Brain microvascular endothelial cell (primary cell): Measurements from ENCODE around the gene PEX5L.
A peak's percentile ranks its signal among the peaks of the same experiment; 100 is the strongest.

Experiments
- DNase-seq: peaks from one replicate; pipeline ENCODE4 v3.0.0-alpha.2; 2020
- H3K27ac ChIP-seq: fragments of 250-450 bp; sonication (Bioruptor Pico); 2 replicates; pipeline ENCODE4 v1.5.1; 2020; ENCODE audit warnings: mild to moderate bottlenecking, moderate library complexity
- H3K27me3 ChIP-seq: fragments of 250-450 bp; sonication (Bioruptor Pico); replicated peaks from 2 replicates; pipeline ENCODE4 v1.5.1; 2020; ENCODE audit warnings: mild to moderate bottlenecking
- H3K36me3 ChIP-seq: fragments of 250-450 bp; sonication (Bioruptor Pico); replicated peaks from 2 replicates; pipeline ENCODE4 v1.5.1; 2020; ENCODE audit warnings: mild to moderate bottlenecking
- H3K4me3 ChIP-seq: 2 replicates; pipeline ENCODE4 v1.5.1; 2011; ENCODE audit warnings: low read depth, mild to moderate bottlenecking, control low read depth, low read length, moderate library complexity
- in situ Hi-C: cut with HindIII; loops from 2 replicates; pipeline ENCODE4 v1.10.0; 2017; ENCODE audit warnings: low sequenced_read_pairs, low pct_ligation_motif_present
- TF ChIP-seq, protein P1 (sequence below): IDR thresholded peaks from 2 replicates; pipeline ENCODE4 v1.5.1; 2011; ENCODE audit warnings: low read depth, mild to moderate bottlenecking, moderate library complexity, low read length, control low read depth, inconsistent platforms; ENCODE audit errors: missing control alignments

PEX5L gene

DNA sequence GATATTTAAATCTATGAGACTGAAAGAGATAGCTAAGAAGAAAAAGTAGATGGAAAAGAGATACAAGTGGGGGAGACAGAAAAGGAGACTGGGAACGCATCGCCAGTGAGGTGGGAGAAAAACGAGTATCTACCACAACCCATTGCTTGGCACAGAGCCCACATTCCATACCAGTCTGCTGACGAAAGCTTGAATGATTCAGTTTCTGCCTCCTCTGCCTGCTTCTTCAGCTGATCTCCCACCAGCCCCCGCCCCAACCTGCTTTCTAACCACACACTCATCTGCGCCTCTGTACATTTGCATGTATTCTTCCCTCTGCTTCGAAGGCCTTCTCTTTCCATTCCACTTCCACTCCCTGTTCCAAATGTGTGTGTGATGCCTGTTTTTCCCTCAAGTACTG is 195.8 kb downstream of the PEX5L start:
- H3K27ac ChIP-seq = no peak overlapping the region
- in situ Hi-C loops = no loop called here
- TF ChIP-seq, protein P1, sequence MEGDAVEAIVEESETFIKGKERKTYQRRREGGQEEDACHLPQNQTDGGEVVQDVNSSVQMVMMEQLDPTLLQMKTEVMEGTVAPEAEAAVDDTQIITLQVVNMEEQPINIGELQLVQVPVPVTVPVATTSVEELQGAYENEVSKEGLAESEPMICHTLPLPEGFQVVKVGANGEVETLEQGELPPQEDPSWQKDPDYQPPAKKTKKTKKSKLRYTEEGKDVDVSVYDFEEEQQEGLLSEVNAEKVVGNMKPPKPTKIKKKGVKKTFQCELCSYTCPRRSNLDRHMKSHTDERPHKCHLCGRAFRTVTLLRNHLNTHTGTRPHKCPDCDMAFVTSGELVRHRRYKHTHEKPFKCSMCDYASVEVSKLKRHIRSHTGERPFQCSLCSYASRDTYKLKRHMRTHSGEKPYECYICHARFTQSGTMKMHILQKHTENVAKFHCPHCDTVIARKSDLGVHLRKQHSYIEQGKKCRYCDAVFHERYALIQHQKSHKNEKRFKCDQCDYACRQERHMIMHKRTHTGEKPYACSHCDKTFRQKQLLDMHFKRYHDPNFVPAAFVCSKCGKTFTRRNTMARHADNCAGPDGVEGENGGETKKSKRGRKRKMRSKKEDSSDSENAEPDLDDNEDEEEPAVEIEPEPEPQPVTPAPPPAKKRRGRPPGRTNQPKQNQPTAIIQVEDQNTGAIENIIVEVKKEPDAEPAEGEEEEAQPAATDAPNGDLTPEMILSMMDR = no peak
- H3K4me3 ChIP-seq = no peak overlapping the region
- peak; percentile 66 for DNase-seq
- H3K36me3 ChIP-seq = no peaks in the 10 kb centered on the region
- no peaks in the 10 kb centered on the region for H3K27me3 ChIP-seq

DNA sequence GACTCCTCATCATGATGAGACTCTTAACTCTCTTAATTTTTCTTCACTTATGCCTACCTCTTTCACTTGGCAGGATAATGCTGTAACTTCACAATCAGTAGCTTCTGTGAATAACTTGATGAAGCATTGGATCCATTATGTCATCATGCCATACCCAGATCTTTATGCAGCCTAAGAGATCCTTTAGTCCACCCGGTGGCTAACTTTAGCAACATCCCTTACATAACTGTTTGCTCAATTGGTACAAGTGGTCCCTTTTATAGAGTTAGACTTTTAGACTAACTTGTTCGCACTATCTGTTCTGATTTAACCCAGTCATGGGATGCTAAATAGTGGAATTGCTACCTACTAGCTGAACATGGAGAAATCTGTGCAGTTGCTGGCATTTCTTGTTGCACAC is 199.4 kb downstream of the PEX5L start:
- DNase-seq = no peak

DNA sequence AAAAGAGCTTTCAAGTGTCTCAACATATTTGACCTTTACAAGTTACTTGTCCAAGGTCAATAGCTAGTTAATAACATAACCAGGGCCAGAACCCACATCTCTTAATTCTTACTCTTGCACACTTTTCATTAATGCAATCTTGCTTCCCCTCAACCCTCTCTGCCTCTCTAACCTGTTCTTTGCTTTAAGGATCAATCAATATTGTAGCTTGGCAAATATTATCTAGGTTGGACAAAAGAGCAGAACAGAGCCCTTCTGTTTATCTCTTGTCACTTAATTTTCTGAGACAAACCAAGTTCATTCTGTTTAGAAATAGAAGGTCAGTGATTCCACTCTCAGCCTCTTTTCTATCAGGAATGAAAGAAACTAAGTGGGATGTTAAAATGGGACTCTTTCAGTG is 203.4 kb downstream of the PEX5L start:
- Histone ChIP-seq H3K4me3 (no peak overlapping the region), H3K27me3 (no peaks in the 10 kb centered on the region), H3K27ac (no peak overlapping the region), H3K36me3 (no peaks in the 10 kb centered on the region)
- in situ Hi-C loops = no loop called here
- TF ChIP-seq, protein P1 = no peak
- no peak for DNase-seq

More for the DNA sequence above, 199.4 kb downstream of the PEX5L start:
- H3K27me3 ChIP-seq = no peaks in the 10 kb centered on the region
- no peak overlapping the region for H3K4me3 ChIP-seq
- no peaks in the 10 kb centered on the region for H3K36me3 ChIP-seq
- in situ Hi-C loops = no loop called here
- TF ChIP-seq, protein P1 = peak; percentile 28
- H3K27ac ChIP-seq = no peak overlapping the region

DNA sequence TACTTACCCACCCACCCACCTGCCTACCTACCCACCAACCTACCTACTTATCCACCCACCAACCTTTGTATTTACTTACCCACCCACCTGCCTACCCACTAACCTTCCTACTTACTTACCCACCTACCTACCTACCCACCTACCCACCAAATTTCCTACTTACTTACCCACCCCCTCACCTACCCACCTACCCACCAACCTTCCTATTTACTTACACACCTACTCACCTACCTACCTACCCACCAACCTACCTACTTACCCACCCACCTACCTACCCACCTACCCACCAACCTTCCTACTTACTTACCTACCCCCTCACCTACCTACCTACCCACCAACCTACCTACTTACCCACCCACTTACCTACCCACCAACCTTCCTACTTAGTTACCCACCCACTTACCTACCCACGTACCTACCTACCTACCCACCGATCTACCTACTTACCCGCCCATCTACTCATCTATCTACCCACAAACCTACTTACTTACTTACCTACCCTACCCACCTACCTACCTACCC is 204.3 kb downstream of the PEX5L start:
- H3K36me3 ChIP-seq = no peaks in the 10 kb centered on the region
- DNase-seq = no peak
- TF ChIP-seq, protein P1 = no peak
- in situ Hi-C loops = no loop called here
- no peak overlapping the region for H3K27ac ChIP-seq
- H3K27me3 ChIP-seq = no peaks in the 10 kb centered on the region
- H3K4me3 ChIP-seq = no peak overlapping the region

DNA sequence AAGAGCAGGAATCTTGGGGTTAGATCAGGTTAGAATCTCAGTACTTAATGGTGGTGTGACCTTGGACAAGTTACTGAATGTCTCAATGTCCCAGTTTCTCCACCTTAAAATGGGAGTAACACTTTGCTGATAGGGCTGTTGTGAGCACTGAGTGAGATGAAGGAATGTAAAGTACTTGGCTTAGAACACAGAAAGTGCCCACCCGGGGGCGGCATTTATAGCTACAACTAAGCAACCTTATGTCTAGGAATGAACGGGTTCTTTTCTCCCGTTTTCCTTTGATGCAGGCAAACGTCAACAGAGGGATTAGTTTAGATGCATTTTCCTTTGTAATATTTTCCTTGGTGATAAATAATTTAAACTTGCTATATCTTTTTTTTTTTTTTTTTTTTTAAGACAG is 207.3 kb downstream of the PEX5L start:
- TF ChIP-seq, protein P1 = peak; percentile 27
- Histone ChIP-seq H3K4me3 (no peak overlapping the region), H3K36me3 (no peaks in the 10 kb centered on the region), H3K27ac (no peak overlapping the region), H3K27me3 (no peaks in the 10 kb centered on the region)
- no peak for DNase-seq
- in situ Hi-C loops = no loop called here

DNA sequence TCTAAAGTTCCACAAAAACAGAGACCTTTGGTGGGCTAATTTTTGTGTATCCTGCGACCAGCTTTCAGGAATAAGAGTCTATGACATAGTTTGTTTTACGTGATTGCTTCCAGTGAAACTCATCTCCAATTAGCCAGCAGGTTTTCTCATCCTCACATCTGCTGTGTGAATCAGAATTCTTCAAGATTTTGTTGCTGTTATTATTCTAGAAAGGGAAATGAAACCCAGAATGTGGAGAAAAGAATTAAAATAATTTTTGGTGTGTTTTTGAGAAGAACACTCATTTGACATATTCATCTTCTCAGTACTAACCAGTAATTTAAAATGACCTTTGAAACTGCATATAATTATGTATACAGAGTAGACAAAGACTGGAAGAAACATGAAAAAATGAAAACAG is 208.0 kb downstream of the PEX5L start:
- no peak overlapping the region for H3K27ac ChIP-seq
- no peaks in the 10 kb centered on the region for H3K36me3 ChIP-seq
- in situ Hi-C loops = no loop called here
- DNase-seq = no peak
- no peak overlapping the region for H3K4me3 ChIP-seq
- H3K27me3 ChIP-seq = no peaks in the 10 kb centered on the region
- TF ChIP-seq, protein P1 = no peak
